Measurements from ENCODE around the gene POU2AF2. TPM values are rescaled to one million over a fixed set of nuclear protein-coding genes. Genes with fewer than 3 reads are reported as not detected.
A peak's percentile ranks its signal among the peaks of the same experiment; 100 is the strongest.

The POU2AF2 gene
- total RNA-seq, 6 experiments from 2014 or later, result not detected

DNA sequence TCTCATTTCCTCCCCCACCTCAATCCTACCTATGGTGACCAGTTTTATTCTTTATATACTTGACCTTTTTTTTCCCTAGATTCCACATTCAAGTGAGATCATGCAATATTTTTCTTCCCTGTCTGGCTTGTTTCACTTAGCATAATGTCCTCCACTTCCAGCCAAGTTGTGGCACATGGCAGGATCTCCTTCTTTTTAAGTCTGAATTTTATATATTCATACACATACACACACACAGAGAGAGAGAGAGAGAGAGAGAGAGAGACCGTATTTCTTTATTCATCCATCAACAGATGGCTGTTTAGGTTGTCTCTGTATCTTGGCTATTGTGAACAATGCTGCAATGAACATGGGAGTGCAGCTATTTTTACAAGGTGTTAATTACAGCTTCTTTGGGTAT is 1.4 kb downstream of the POU2AF2 start:
- peaks cover 18% of the 10 kb centered on the region for H3K27me3 Mint-ChIP-seq (ENCODE audit: insufficient read depth)
- H3K4me3 Mint-ChIP-seq, result no peak overlapping the region

DNA sequence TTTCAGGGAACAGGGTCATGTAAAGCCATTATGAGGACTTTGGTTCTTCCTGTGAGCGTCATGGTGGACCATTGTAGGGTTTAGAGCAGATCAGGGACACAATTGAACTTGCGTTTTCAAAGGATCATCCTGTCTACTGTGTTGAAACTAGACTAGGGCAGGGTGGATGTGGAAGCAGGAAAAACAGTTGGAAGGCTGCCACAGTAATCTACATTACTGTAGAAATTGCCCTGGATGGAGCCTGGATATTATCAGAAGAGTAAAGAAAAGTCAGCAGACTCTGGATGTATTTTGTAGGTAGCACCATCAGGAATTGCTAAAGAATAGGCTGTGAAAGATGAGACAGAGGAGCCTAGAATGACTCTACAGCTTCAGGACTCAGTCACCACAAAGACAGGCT is 5.4 kb downstream of the POU2AF2 start:
- H3K4me3 Mint-ChIP-seq, result no peak overlapping the region
- no peaks in the 10 kb centered on the region for H3K4me1 Mint-ChIP-seq (ENCODE audit: low read depth)
- H3K27ac Mint-ChIP-seq, result no peak overlapping the region
- H3K27me3 Mint-ChIP-seq (ENCODE audit: insufficient read depth), result peaks cover 12% of the 10 kb centered on the region
- no peak for DNase-seq
- H3K36me3 Mint-ChIP-seq (ENCODE audit: low read depth), result no peaks in the 10 kb centered on the region
- H3K9me3 Mint-ChIP-seq, result no peaks in the 10 kb centered on the region
- TF ChIP-seq, protein P1, sequence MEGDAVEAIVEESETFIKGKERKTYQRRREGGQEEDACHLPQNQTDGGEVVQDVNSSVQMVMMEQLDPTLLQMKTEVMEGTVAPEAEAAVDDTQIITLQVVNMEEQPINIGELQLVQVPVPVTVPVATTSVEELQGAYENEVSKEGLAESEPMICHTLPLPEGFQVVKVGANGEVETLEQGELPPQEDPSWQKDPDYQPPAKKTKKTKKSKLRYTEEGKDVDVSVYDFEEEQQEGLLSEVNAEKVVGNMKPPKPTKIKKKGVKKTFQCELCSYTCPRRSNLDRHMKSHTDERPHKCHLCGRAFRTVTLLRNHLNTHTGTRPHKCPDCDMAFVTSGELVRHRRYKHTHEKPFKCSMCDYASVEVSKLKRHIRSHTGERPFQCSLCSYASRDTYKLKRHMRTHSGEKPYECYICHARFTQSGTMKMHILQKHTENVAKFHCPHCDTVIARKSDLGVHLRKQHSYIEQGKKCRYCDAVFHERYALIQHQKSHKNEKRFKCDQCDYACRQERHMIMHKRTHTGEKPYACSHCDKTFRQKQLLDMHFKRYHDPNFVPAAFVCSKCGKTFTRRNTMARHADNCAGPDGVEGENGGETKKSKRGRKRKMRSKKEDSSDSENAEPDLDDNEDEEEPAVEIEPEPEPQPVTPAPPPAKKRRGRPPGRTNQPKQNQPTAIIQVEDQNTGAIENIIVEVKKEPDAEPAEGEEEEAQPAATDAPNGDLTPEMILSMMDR (IDR thresholded peaks at IDR 0.05), result no peak

More for the DNA sequence above, 1.4 kb downstream of the POU2AF2 start:
- Mint-ChIP-seq H3K27ac (no peak overlapping the region), H3K36me3 (ENCODE audit: low read depth) (no peaks in the 10 kb centered on the region), H3K9me3 (no peaks in the 10 kb centered on the region), H3K4me1 (ENCODE audit: low read depth) (no peaks in the 10 kb centered on the region)
- TF ChIP-seq, protein P1 (IDR thresholded peaks at IDR 0.05), result no peak
- no peak for DNase-seq

DNA sequence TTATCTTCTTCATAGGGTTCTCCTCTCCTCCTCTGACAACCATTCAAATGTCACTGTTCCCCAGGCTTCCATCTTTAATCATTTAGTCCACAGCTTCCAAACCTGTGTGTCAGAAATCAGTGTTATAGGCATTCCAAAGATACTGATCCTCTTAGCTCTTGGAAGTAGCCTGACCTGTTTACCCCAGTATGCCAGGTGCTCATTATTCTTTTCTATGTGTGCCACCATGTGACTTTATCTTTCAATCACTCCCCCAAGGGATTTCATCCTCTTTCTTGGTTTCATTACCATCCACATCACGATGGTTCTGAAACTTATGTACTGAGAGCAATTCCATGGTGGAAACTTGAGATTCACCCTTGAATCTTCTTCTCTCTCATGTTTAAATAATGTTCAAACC is 7.6 kb downstream of the POU2AF2 start:
- Mint-ChIP-seq H3K4me3 (no peak overlapping the region), H3K4me1 (ENCODE audit: low read depth) (no peaks in the 10 kb centered on the region), H3K9me3 (no peaks in the 10 kb centered on the region)

DNA sequence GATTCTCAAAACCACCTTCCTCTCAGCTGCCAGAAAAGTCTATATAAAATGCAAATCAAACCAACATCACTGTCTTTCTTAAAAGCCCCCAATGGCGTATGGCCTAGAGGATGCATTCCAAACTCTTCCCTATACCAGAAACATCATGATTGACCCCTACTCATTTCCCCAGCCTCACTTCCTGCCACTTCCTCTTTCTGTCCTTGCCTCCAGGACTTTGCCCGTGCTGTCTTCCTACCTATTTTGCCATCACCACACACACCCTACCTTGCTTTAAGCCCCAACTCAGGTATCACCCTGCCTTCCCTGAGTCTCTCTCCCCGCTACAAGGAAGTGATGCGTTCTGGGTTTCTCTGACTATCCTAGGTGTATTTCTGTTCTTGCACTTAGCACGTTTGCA is 8.1 kb downstream of the POU2AF2 start:
- H3K4me3 Mint-ChIP-seq, result no peak overlapping the region
- H3K27me3 Mint-ChIP-seq (ENCODE audit: insufficient read depth), result peaks cover 17% of the 10 kb centered on the region
- no peaks in the 10 kb centered on the region for H3K36me3 Mint-ChIP-seq (ENCODE audit: low read depth)
- H3K4me1 Mint-ChIP-seq (ENCODE audit: low read depth), result no peaks in the 10 kb centered on the region
- H3K27ac Mint-ChIP-seq, result no peak overlapping the region
- DNase-seq, result no peak
- no peaks in the 10 kb centered on the region for H3K9me3 Mint-ChIP-seq
- TF ChIP-seq, protein P1 (IDR thresholded peaks at IDR 0.05), result no peak

More for the DNA sequence above, 7.6 kb downstream of the POU2AF2 start:
- H3K36me3 Mint-ChIP-seq (ENCODE audit: low read depth), result no peaks in the 10 kb centered on the region
- TF ChIP-seq, protein P1 (IDR thresholded peaks at IDR 0.05), result no peak
- H3K27ac Mint-ChIP-seq, result no peak overlapping the region
- DNase-seq, result no peak
- H3K27me3 Mint-ChIP-seq (ENCODE audit: insufficient read depth), result peaks cover 17% of the 10 kb centered on the region

DNA sequence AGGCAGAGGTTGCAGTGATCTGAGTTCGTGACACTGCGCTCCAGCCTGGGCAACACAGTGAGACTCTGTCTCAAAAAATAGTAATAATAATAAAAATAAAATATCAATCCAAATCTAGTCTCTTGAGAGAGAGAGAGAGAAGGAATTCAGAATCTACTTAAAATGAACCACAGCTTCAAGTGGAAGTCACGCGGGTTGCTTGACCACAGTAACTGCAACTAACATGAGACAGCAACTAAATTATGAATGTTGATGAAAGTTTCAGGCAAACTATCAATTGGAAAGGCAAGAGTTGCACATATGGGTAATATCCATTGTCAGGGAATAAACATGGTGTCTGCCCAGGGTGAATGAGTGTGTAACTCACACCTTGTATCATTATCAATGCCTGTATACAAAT is 12.5 kb downstream of the POU2AF2 start:
- Mint-ChIP-seq H3K9me3 (no peaks in the 10 kb centered on the region), H3K4me3 (no peak overlapping the region), H3K27me3 (ENCODE audit: insufficient read depth) (peaks cover 8% of the 10 kb centered on the region), H3K36me3 (ENCODE audit: low read depth) (no peaks in the 10 kb centered on the region), H3K27ac (no peak overlapping the region), H3K4me1 (ENCODE audit: low read depth) (peaks cover 26% of the 10 kb centered on the region)
- TF ChIP-seq, protein P1 (IDR thresholded peaks at IDR 0.05), result no peak
- no peak for DNase-seq

DNA sequence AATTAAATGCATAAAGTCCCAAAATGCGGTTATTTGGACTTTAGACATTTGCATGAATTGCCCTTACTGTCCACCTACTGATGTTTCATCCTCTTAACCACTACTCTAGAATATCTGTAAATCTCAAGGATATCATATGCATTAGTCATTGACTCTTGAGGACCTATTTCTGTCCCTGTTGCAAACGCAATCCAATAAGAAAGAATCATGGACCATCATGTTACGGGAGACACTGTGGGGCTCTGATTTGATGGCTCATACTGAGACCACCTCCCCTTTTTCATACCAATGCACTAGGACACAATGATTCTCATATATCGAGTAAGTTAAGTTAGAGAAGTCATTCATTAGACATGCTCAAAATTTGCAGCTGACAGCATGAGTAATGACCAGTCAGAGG is 14.4 kb downstream of the POU2AF2 start:
- Mint-ChIP-seq H3K36me3 (ENCODE audit: low read depth) (no peaks in the 10 kb centered on the region), H3K27ac (no peak overlapping the region), H3K4me1 (ENCODE audit: low read depth) (peaks cover 26% of the 10 kb centered on the region), H3K9me3 (no peaks in the 10 kb centered on the region), H3K27me3 (ENCODE audit: insufficient read depth) (peaks cover 12% of the 10 kb centered on the region), H3K4me3 (no peak overlapping the region; the same call in 1 of the 2 replicates)
- DNase-seq, result peak; percentile 53
- TF ChIP-seq, protein P1 (IDR thresholded peaks at IDR 0.05), result no peak
